Panc1 (cell line): ENCODE measurements around the gene USP49. TPM values are rescaled to one million over a fixed set of nuclear protein-coding genes. Genes with fewer than 3 reads are reported as not detected.

Source experiments
- ATAC-seq: fragments of 200-7000 bp; cut with Tn5 transposase; 2 replicates; pipeline ENCODE4 v1.9.1; 2020; ENCODE audit warnings: mild to moderate bottlenecking, moderate library complexity
- BruUV-seq: library from RNA; stranded (reverse); fragments of 400-500 nt; replicated peaks from 2 replicates; lab custom pipeline; 2021; lab: Mats Ljungman, UMichigan
- CTCF ChIA-PET: fragments of 300-600 bp; sonication (Branson Sonifier 250); formaldehyde crosslinking; loops from one replicate; lab custom pipeline; 2022; ENCODE audit warnings: antibody characterized with exemption; lab: Charles Lee
- POLR2A ChIA-PET: fragments of 300-600 bp; sonication (Branson Sonifier 250); formaldehyde crosslinking; loops from one replicate; lab custom pipeline; 2022; ENCODE audit warnings: antibody characterized with exemption; lab: Charles Lee
- DNase-seq: peaks from one replicate; pipeline ENCODE4 v3.0.0-alpha.2; 2010; ENCODE audit warnings: low read depth, low spot score
- H3K27ac ChIP-seq: 2 replicates; pipeline ENCODE4 v1.5.1; 2011; ENCODE audit warnings: mild to moderate bottlenecking, low read length, inconsistent platforms
- H3K27me3 ChIP-seq: fragments of 200-500 bp; sonication (Bioruptor generic); 2 replicates; pipeline ENCODE4 v1.6.0; 2014; ENCODE audit warnings: low read length, inconsistent platforms; ENCODE audit not compliant: control insufficient read depth, insufficient read depth
- H3K36me3 ChIP-seq: fragments of 200-500 bp; sonication (Bioruptor generic); 2 replicates; pipeline ENCODE4 v1.5.1; 2014; ENCODE audit warnings: inconsistent platforms, mild to moderate bottlenecking, low read length, moderate library complexity; ENCODE audit not compliant: control insufficient read depth, insufficient read depth
- H3K4me1 ChIP-seq: 2 replicates; pipeline ENCODE4 v1.5.1; 2011; ENCODE audit warnings: inconsistent platforms, mild to moderate bottlenecking, low read length, moderate library complexity; ENCODE audit not compliant: control insufficient read depth, insufficient read depth
- H3K4me3 ChIP-seq, 2 experiments: 2 replicates each; pipeline ENCODE4 v1.5.1; 2011 to 2012; ENCODE audit warnings: low read depth in 2 of 2, low read length in 2 of 2, mild to moderate bottlenecking in 2 of 2, inconsistent platforms in 1 of 2, moderate library complexity in 1 of 2
- H3K9me3 ChIP-seq: fragments of 200-500 bp; sonication (Bioruptor generic); 2 replicates; pipeline ENCODE4 v1.5.1; 2014; ENCODE audit warnings: low read depth, mild to moderate bottlenecking, inconsistent platforms, low read length, moderate library complexity; ENCODE audit not compliant: control insufficient read depth, insufficient read depth
- POLR2AphosphoS5 ChIP-seq: IDR thresholded peaks from 2 replicates; pipeline ENCODE4 v1.6.1; 2012; ENCODE audit warnings: mild to moderate bottlenecking, low read depth, low read length, moderate library complexity
- REST ChIP-seq, 2 experiments: IDR thresholded peaks; 2 replicates each; pipeline ENCODE4 v1.6.1; 2011 to 2012; ENCODE audit warnings: low read depth in 2 of 2, control low read depth in 1 of 2, low read length in 1 of 2, mild to moderate bottlenecking in 1 of 2, moderate library complexity in 1 of 2; ENCODE audit not compliant: insufficient read depth in 1 of 2
- SIN3A ChIP-seq: IDR thresholded peaks from 2 replicates; pipeline ENCODE4 v1.6.1; 2012; ENCODE audit warnings: low read depth, mild to moderate bottlenecking, low read length, moderate library complexity, borderline replicate concordance; ENCODE audit not compliant: insufficient read depth
- TCF7L2 ChIP-seq: IDR thresholded peaks from 2 replicates; pipeline ENCODE4 v1.6.1; 2011; ENCODE audit warnings: mild to moderate bottlenecking, low read depth, low read length, inconsistent platforms
- in situ Hi-C: cut with HindIII; loops from 2 replicates; pipeline ENCODE4 v1.10.0; 2016; ENCODE audit warnings: low sequenced_read_pairs, low pct_unique_long_range_greater_than_20kb
- intact Hi-C: fragments of 100-400 bp; cut with micrococcal nuclease; formaldehyde crosslinking; loops from one replicate; pipeline ENCODE4 v1.10.0; 2022; ENCODE audit not compliant: unreplicated experiment
- total RNA-seq: library from RNA; stranded (reverse); gene quantifications from one replicate; pipeline ENCODE4 v1.2.1, GENCODE V29; 2021; ENCODE audit not compliant: unreplicated experiment
- TF ChIP-seq, protein P1 (sequence below): fragments of 450-650 bp; IDR thresholded peaks from 2 replicates; pipeline ENCODE4 v1.5.1; 2017; ENCODE audit warnings: mild to moderate bottlenecking

Gene USP49
- total RNA-seq, 1 experiment from 2014 or later = 5.4 TPM

DNA sequence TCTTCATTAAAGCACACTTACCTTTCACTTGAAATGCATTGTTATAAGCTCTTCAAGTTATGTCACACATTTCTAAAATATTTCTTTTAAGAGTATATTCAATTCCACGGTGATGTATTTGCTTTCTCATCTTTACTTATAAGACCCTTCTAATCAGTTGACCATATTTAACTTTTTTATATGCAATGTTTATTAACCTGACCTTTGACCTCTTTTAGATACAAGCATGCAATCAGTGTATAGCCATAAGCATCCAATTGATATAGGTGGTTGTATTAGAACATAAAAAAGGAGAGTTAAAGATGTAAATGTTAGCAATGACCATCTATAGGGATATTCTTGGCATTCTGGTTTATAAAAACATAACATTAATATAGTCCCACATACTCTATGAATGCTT, 9.2 kb downstream of the USP49 start:
- POLR2A ChIA-PET = no interaction called here
- Histone ChIP-seq H3K27me3 (no peaks in the 10 kb centered on the region), H3K36me3 (no peaks in the 10 kb centered on the region), H3K27ac (no peak overlapping the region), H3K4me1 (no peaks in the 10 kb centered on the region), H3K9me3 (no peaks in the 10 kb centered on the region), H3K4me3 (no peak overlapping the region)
- TF ChIP-seq POLR2AphosphoS5 (no peak), TCF7L2 (no peak), REST (IDR thresholded peaks at IDR 0.05; ENCODE audit: insufficient read depth in 1 of 2, low read depth in 2 of 2, low read length in 1 of 2) (no peak), SIN3A (no peak)
- TF ChIP-seq, protein P1, sequence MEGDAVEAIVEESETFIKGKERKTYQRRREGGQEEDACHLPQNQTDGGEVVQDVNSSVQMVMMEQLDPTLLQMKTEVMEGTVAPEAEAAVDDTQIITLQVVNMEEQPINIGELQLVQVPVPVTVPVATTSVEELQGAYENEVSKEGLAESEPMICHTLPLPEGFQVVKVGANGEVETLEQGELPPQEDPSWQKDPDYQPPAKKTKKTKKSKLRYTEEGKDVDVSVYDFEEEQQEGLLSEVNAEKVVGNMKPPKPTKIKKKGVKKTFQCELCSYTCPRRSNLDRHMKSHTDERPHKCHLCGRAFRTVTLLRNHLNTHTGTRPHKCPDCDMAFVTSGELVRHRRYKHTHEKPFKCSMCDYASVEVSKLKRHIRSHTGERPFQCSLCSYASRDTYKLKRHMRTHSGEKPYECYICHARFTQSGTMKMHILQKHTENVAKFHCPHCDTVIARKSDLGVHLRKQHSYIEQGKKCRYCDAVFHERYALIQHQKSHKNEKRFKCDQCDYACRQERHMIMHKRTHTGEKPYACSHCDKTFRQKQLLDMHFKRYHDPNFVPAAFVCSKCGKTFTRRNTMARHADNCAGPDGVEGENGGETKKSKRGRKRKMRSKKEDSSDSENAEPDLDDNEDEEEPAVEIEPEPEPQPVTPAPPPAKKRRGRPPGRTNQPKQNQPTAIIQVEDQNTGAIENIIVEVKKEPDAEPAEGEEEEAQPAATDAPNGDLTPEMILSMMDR = no peak
- DNase-seq = no peak
- in situ Hi-C loops (no loop called here), intact Hi-C loops (no loop called here)
- no peak for ATAC-seq
- BruUV-seq = no TSS peak
- CTCF ChIA-PET = no interaction called here

- Histone ChIP-seq H3K4me3 (no peak overlapping the region), H3K9me3 (no peaks in the 10 kb centered on the region), H3K27me3 (no peaks in the 10 kb centered on the region), H3K27ac (no peak overlapping the region), H3K4me1 (no peaks in the 10 kb centered on the region), H3K36me3 (no peaks in the 10 kb centered on the region)
- TF ChIP-seq SIN3A (no peak), POLR2AphosphoS5 (no peak), TCF7L2 (no peak), REST (IDR thresholded peaks at IDR 0.05; ENCODE audit: insufficient read depth in 1 of 2, low read depth in 2 of 2, low read length in 1 of 2) (no peak)
- TF ChIP-seq, protein P1 = no peak
- DNase-seq (no peak), ATAC-seq (no peak)
- CTCF ChIA-PET = no interaction called here
- intact Hi-C loops = no loop called here
- in situ Hi-C loops = no loop called here
- no TSS peak for BruUV-seq
- POLR2A ChIA-PET = no interaction called here
Observed at GRCh38 chr6:41884957-41885356, 10.2 kb downstream of the USP49 start.
